Jurkat, Clone E6-1 (cell line): ENCODE measurements around the gene PRKCE.
"Not testable (repeated sequence)": the region's sequence is repeated elsewhere in the genome, so short reads cannot be mapped to it uniquely, and the experiment has no call there.

ENCODE experiments used
- DNase-seq: peaks from one replicate; pipeline ENCODE4 v3.0.0-alpha.2; 2011; ENCODE audit warnings: low read depth, low spot score
- H3K4me3 ChIP-seq: 2 replicates; pipeline ENCODE4 v1.5.1; 2011; ENCODE audit warnings: mild to moderate bottlenecking, low read length, control low read depth, moderate library complexity

Gene PRKCE

GRCh38 chr2:45713591-45713990, 62.1 kb downstream of the PRKCE start:
- no peak overlapping the region for H3K4me3 ChIP-seq
- no peak for DNase-seq

- no peak for DNase-seq
- H3K4me3 ChIP-seq: no peak overlapping the region
These were observed 63.2 kb downstream of the PRKCE start for GRCh38 chr2:45714679-45715078.

DNA sequence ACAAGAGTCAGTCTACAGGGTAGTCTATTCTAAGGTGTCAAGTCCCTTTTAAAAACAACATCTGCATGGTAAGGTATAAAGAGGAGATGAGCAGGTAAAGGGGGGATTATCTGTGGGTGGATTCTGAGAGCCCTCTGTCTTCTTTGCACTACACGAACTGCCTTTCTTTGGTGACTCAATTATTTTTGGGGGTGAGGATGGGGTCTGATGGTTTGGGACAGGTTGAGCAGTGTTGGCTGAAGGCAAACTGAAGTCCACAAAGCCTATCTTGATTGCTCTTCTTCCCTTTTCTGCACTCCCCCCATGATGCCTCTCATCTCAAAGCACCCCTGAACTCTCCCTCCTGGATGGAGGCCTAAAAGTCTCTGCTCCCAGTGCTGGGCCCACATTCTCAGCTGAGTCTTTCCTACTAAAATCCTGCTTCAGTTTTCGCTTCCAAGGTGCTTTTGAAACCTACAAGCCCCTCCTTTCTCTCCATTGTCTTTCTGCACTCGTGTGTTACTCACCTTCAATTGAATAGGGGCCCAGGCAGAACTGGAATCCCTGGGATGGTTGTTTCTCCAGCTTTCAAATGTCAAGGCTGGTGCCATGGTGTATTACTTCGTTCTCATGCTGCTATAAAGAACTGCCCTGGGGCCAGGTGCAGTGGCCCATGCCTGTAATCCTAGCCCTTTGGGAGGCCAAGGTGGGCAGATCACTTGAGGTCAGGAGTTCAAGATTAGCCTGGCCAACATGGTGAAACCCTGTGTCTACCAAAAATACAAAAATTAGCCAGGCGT, 64.3 kb downstream of the PRKCE start:
- H3K4me3 ChIP-seq: no peak overlapping the region
- no peak for DNase-seq

DNA sequence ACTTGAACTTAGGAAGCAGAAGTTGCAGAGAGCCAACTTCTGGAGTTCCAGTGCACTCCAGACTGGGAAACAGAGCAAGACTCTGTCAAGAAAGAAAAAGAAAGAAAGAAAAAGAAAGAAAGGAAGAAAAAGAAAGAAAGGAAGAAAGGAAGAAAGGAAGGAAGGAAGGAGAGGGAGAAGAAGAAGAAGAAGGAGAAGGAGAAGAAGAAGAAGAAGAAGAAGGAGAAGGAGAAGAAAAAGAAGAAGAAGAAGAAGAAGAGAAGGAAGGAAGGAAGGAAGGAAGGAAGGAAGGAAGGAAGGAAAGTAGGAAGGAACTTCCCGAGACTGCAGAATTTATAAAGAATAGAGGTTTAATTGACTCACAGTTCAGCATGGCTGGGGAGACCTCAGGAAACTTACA, 65.0 kb downstream of the PRKCE start:
- H3K4me3 ChIP-seq, DNase-seq: not testable (repeated sequence)

DNA sequence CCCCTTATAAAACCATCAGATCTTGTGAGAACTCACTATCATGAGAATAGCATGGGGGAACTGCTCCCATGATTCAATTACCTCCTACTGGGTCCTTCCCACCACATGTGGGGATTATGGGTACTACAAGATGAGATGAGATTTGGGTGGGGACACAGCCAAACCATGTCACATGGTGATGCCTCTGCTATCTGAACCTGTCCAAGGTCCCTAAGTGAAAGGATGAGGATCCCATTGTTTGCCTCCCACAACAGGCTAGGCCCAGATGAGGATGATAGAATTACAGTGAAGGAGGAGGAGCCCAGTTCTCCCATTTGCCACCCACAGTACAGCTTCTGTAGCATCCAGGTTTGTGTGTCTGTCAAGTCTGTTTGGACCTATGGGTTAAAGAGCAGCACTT, 65.4 kb downstream of the PRKCE start:
- no peak for DNase-seq
- H3K4me3 ChIP-seq: no peak overlapping the region

DNA sequence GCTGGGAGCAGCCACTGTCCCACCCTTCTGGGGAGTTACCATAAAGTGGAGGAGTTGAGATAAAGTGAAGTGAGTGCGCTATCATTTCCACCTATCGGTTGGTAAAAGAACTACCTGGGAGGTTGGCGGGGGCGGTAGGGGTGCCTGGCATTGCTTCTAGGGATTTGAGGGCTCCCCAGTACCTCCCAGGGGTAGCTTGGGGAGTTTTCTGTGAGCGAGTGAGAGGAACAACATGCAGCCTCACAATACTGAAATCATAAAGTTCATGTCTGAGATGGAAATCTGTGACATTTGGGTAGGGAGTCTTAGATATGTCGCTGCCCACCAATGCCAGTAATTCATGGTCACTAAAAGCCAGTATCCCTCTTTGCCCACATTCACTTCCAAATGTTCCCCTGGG, 68.7 kb downstream of the PRKCE start:
- no peak for DNase-seq
- no peak overlapping the region for H3K4me3 ChIP-seq

DNA sequence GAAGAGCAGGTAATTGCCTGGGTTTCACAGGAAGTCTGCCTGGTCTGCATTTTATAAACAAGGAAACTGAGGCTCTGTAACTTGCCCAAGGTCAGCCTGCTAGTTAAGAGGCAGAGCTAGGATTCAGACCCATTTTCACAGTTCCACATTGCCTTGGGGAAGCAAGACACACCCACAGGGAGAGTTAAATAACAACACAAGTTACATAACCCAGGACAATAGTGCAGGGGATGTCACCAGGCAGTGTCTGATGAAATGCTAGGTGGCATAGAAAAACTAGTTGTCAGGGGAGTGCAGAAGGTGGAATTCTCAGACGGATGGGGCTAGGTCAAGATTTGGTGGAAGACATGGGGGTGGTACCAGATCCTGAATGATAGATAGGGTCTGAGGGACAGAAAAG, 69.7 kb downstream of the PRKCE start:
- H3K4me3 ChIP-seq: no peak overlapping the region
- no peak for DNase-seq

DNA sequence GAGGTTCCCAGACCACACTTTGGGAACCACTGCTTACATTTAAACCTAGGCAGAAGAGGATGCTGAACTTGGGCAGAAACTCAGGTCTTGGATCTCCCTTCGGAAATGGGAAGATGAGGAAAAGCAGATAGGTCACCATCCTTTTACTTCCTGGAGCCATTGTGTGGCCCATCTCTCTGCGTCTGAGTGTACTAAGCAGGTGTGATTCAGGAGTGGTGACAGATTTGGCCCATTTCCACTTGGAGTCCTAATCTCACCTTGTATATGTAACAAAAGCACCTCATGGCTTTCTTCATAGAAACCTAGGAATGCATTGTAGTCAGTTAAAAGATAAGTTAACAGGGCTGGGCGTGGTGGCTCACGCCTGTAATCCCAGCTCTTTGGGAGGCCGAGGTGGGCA, 71.0 kb downstream of the PRKCE start:
- H3K4me3 ChIP-seq: no peak overlapping the region
- no peak for DNase-seq

GRCh38 chr2:45723857-45724256, 72.4 kb downstream of the PRKCE start:
- no peak for DNase-seq
- H3K4me3 ChIP-seq: no peak overlapping the region

DNA sequence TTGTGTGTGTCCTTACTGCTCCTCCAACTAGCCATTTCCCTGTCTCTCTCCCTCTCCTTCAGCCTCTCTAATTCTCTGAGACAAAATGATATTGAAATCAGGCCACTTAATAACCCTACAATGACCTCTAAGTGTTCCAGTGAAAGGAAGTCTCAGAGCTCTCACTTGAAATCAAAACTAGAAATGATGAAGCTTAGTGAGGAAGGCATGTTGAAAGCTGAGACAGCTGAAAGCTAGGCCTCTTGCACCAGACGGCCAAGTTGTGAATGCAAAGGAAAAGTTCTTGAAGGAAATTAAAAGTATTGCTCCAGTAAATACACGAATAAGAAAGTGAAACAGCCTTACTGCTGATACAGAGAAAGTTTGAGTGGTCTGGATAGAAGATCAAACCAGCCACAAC, 72.9 kb downstream of the PRKCE start:
- no peak for DNase-seq
- no peak overlapping the region for H3K4me3 ChIP-seq

- DNase-seq: no peak
- H3K4me3 ChIP-seq: no peak overlapping the region
These were observed 74.3 kb downstream of the PRKCE start for GRCh38 chr2:45725731-45726130.

- DNase-seq: no peak
These were observed 74.7 kb downstream of the PRKCE start for GRCh38 chr2:45726188-45726587.

GRCh38 chr2:45728458-45728942, 77.0 kb downstream of the PRKCE start:
- H3K4me3 ChIP-seq: no peak overlapping the region
- DNase-seq: no peak

More at GRCh38 chr2:45726188-45726587, 74.7 kb downstream of the PRKCE start:
- no peak overlapping the region for H3K4me3 ChIP-seq

DNA sequence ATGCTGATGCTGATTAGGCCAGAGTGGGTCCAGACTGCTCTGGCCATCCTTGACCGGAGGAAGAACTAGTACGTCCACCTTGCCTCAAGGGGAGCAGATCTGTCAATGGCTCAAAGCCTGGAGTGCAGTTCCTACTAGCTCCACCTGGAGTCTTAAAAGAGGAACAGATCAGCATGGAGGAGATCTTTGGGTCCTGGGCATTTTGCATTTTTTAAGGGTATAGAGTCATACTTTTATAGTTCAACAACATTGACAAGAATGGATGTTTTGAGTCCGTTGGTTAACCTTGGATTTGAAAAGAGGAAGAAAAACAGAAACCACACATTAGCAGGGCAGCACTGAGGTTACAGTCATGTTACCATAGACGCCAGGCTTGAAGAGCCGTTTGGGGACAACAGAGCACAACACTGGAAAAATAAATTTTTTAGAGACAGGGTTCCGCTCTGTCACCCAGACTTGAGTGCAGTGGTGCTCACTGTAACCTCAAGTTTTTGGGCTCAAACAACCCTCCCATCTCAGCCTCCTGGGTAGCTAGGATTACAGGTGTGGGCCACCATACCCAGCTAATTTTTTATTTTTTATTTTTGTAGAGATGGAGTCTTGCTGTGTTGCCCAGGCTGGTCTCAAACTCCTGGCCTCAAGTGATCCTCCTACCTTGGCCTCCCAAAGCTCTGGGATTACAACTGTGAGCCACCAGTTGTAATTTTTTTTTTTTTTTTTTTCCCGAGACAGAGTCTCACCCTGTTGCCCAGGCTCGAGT, 78.5 kb downstream of the PRKCE start:
- H3K4me3 ChIP-seq: no peak overlapping the region
- DNase-seq: no peak

DNA sequence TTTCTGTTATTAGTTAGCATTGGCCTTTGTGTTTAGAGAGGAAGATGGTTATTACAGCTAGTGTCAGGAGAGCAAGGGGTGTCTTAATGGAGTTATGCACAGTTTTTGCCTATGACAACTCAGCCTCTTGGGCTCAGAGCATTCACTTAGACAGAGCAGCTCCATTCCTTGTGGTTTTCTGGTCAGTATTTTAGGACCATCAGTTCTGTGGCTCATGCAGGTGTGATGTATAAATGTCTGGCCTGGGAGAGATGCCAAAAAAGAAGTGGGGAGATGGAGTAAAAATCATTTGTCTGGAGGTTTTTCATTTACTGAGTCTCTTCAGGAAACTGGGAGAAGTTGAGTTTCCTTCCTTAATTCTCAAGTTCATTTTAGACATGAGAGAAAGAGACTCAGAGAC, 79.7 kb downstream of the PRKCE start:
- DNase-seq: no peak
- no peak overlapping the region for H3K4me3 ChIP-seq

DNA sequence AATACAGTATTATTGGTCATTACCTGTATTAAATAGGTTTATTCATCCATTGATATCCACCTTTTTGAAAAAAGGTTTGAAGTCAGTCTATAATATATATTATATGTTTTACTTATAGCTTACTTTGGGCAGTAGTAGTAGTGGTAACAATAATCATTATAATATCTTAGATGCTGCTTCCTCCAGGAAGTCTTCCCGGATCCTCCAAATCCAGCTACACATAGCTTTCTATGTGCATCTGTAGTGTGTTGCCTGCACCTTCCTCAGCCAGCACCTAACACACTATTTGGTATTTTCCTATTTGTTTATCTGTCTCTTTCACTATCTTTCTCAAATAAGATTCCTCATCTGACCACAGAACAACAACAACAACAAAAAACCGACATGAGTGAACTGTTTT, 81.0 kb downstream of the PRKCE start:
- no peak overlapping the region for H3K4me3 ChIP-seq
- no peak for DNase-seq

GRCh38 chr2:45732946-45733345, 81.5 kb downstream of the PRKCE start:
- H3K4me3 ChIP-seq: no peak overlapping the region
- no peak for DNase-seq

GRCh38 chr2:45734336-45734735, 82.9 kb downstream of the PRKCE start:
- no peak for DNase-seq

DNA sequence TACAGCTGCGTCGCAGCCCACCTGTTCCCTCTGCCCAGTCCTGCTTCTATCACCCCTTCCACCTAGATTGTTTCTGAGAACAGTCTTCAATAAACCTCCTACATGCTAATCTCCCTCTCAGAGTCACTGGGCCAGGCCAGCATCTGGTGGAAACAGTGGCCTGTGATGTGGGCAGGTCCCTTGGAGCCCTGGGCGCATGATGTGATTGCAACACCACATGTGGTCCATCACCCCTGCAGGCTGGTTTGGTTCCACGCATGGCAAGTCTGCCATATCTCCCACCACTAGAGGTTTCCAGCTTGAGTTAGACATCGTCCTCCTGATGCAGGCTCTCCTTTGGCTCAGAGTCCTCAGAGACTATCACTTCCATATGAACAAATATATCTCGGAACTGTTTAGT, 83.5 kb downstream of the PRKCE start:
- no peak for DNase-seq
- H3K4me3 ChIP-seq: no peak overlapping the region

More at GRCh38 chr2:45734336-45734735, 82.9 kb downstream of the PRKCE start:
- no peak overlapping the region for H3K4me3 ChIP-seq
